T47D (cell line): Measurements from ENCODE around the gene HOXB1.

ENCODE experiments used
- DNase-seq, 2 experiments: peaks; one replicate each; pipeline versions ENCODE4 v3.0.0 to v3.0.0-alpha.2; 2011 to 2012; ENCODE audit warnings: low read depth in 1 of 2, low spot score in 1 of 2
- JUND ChIP-seq: IDR thresholded peaks from 2 replicates; pipeline ENCODE4 v1.6.1; 2012; ENCODE audit warnings: low read depth
- in situ Hi-C: cut with HindIII; loops from 2 replicates; pipeline ENCODE4 v1.10.0; 2016; ENCODE audit warnings: low sequenced_read_pairs, low pct_unique_long_range_greater_than_20kb

HOXB1 gene

GRCh38 chr17:48556229-48556575, 25.4 kb upstream of the HOXB1 start:
- TF ChIP-seq JUND: no peak
- no peak for DNase-seq
- in situ Hi-C loops: no loop called here

- DNase-seq: peak; percentile 76 to 84
- in situ Hi-C loops: no loop called here
- TF ChIP-seq JUND: no peak
Measured at GRCh38 chr17:48555258-48556228, 24.7 kb upstream of the HOXB1 start.

GRCh38 chr17:48554412-48555257, 23.8 kb upstream of the HOXB1 start:
- no peak for TF ChIP-seq JUND
- in situ Hi-C loops: no loop called here
- peak in 1 of 2 experiments; percentile 65 for DNase-seq

GRCh38 chr17:48553826-48554225, 23.0 kb upstream of the HOXB1 start:
- in situ Hi-C loops: no loop called here
- TF ChIP-seq JUND: no peak
- DNase-seq: no peak

GRCh38 chr17:48553190-48553547, 22.4 kb upstream of the HOXB1 start:
- DNase-seq: no peak
- no peak for TF ChIP-seq JUND
- in situ Hi-C loops: no loop called here

- in situ Hi-C loops: no loop called here
- DNase-seq: peak in 1 of 2 experiments; percentile 43
- no peak for TF ChIP-seq JUND
Measured at GRCh38 chr17:48552466-48553189, 21.8 kb upstream of the HOXB1 start.

- no peak for TF ChIP-seq JUND
- in situ Hi-C loops: no loop called here
Measured at GRCh38 chr17:48551596-48552465, 21.0 kb upstream of the HOXB1 start.

GRCh38 chr17:48551214-48551555, 20.4 kb upstream of the HOXB1 start:
- TF ChIP-seq JUND: no peak
- no peak for DNase-seq
- in situ Hi-C loops: no loop called here

More at GRCh38 chr17:48551596-48552465, 21.0 kb upstream of the HOXB1 start:
- no peak for DNase-seq

- TF ChIP-seq JUND: no peak
- no peak for DNase-seq
- in situ Hi-C loops: no loop called here
Measured at GRCh38 chr17:48550502-48551213, 19.8 kb upstream of the HOXB1 start.

- DNase-seq: no peak
- no peak for TF ChIP-seq JUND
- in situ Hi-C loops: no loop called here
Measured at GRCh38 chr17:48549914-48550501, 19.2 kb upstream of the HOXB1 start.

GRCh38 chr17:48549281-48549630, 18.4 kb upstream of the HOXB1 start:
- TF ChIP-seq JUND: no peak
- in situ Hi-C loops: no loop called here
- no peak for DNase-seq
